ENCODE measurements around the gene EDEM3. TPM values are rescaled to one million over a fixed set of nuclear protein-coding genes. Genes with fewer than 3 reads are reported as not detected.

Gene EDEM3
- total and polyA plus RNA-seq, 9 donors = 20.3 to 31.4 (median 25.4) TPM

DNA sequence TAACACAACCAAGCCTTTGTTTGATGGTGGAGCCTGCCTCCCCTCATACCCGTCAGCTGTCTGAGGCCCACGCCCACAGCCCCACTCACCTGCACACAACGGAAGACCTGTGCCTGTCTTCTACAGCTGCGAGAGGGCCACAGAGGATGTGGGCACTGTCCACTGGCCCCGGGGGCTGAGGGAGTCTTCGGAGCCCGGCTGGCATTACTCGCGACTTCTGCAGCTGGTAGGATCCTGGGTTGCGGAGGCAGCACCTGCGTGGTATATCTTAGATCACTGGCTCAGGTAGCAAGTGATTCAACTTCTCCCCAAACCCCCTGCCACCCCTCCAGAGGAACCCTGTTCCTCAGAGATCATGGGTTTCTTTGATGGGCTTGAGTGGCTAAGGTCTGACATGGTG, 109.9 kb downstream of the EDEM3 start:
- H3K9me3 ChIP-seq (replicated peaks; ENCODE audit: control insufficient read depth, low read depth, low read length) = no peaks in the 10 kb centered on the region
- no peak for DNase-seq
- H3K4me3 ChIP-seq (ENCODE audit: low read length) = no peak overlapping the region
- H3K27me3 ChIP-seq (ENCODE audit: control insufficient read depth, insufficient read depth, low read length) = no peaks in the 10 kb centered on the region
- 98% methylated on average over 5 of the region's 11 CpGs for WGBS (ENCODE audit: insufficient coverage)
- peaks cover 13% of the 10 kb centered on the region for H3K4me1 ChIP-seq (ENCODE audit: control insufficient read depth, insufficient read depth, low read length)
- H3K36me3 ChIP-seq (ENCODE audit: control insufficient read depth, insufficient read depth, low read length) = no peaks in the 10 kb centered on the region
- no peak overlapping the region for H3K27ac ChIP-seq (ENCODE audit: low read length)

GRCh38 chr1:184643661-184644060, 111.0 kb downstream of the EDEM3 start:
- Histone ChIP-seq H3K4me3 (ENCODE audit: low read length) (no peak overlapping the region), H3K27ac (ENCODE audit: low read length) (no peak overlapping the region), H3K36me3 (ENCODE audit: control insufficient read depth, insufficient read depth, low read length) (no peaks in the 10 kb centered on the region), H3K4me1 (ENCODE audit: control insufficient read depth, insufficient read depth, low read length) (peaks cover 13% of the 10 kb centered on the region), H3K9me3 (replicated peaks; ENCODE audit: control insufficient read depth, low read depth, low read length) (no peaks in the 10 kb centered on the region), H3K27me3 (ENCODE audit: control insufficient read depth, insufficient read depth, low read length) (no peaks in the 10 kb centered on the region)
- DNase-seq = no peak
- no CpG with 5 or more reads among the region's 1 CpG for WGBS (ENCODE audit: insufficient coverage)

GRCh38 chr1:184641894-184642293, 112.8 kb downstream of the EDEM3 start:
- no peak overlapping the region for H3K4me3 ChIP-seq (ENCODE audit: low read length)
- no peak overlapping the region for H3K27ac ChIP-seq (ENCODE audit: low read length)
- WGBS (ENCODE audit: insufficient coverage) = no CpG with 5 or more reads among the region's 2 CpGs
- H3K4me1 ChIP-seq (ENCODE audit: control insufficient read depth, insufficient read depth, low read length) = peaks cover 9% of the 10 kb centered on the region
- DNase-seq = no peak
- H3K27me3 ChIP-seq (ENCODE audit: control insufficient read depth, insufficient read depth, low read length) = no peaks in the 10 kb centered on the region
- no peaks in the 10 kb centered on the region for H3K36me3 ChIP-seq (ENCODE audit: control insufficient read depth, insufficient read depth, low read length)
- H3K9me3 ChIP-seq (replicated peaks; ENCODE audit: control insufficient read depth, low read depth, low read length) = peaks cover 3% of the 10 kb centered on the region

DNA sequence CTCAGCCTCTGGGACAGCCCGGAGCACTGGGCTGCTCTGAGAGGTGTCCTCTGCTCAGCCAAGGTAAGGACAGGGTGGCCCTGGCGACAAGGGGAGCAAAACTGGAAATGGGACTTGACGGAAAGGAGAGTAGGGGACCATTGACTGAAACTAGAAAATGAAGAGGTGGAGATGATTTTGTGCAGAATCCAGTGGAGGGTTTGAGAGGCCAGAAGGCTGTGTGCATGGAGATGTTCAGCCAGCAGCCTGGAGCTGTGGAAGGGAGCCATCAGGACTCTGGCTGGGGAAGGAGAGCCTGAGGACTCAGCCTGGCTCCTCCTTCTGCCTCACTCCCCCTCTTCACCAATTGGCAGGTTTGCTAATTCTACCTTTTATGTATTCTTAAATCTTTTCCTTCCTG, 114.2 kb downstream of the EDEM3 start:
- H3K9me3 ChIP-seq (replicated peaks; ENCODE audit: control insufficient read depth, low read depth, low read length) = peaks cover 3% of the 10 kb centered on the region
- no peak overlapping the region for H3K4me3 ChIP-seq (ENCODE audit: low read length)
- peak; percentile 63 for DNase-seq
- no peaks in the 10 kb centered on the region for H3K36me3 ChIP-seq (ENCODE audit: control insufficient read depth, insufficient read depth, low read length)
- H3K27ac ChIP-seq (ENCODE audit: low read length) = no peak overlapping the region
- H3K4me1 ChIP-seq (ENCODE audit: control insufficient read depth, insufficient read depth, low read length) = peaks cover 14% of the 10 kb centered on the region
- H3K27me3 ChIP-seq (ENCODE audit: control insufficient read depth, insufficient read depth, low read length) = no peaks in the 10 kb centered on the region
- WGBS (ENCODE audit: insufficient coverage) = 50% methylated on average over 3 of the region's 3 CpGs

Other genes with a start within 250 kb of the EDEM3 start
- gene NIBAN1, start 219.7 kb upstream of the EDEM3 start, total RNA-seq = 50.5 TPM
- 10 to 100 TPM; 34.0 to 66.6 (median 49.9) TPM for gene NIBAN1, start 219.7 kb upstream of the EDEM3 start, polyA plus RNA-seq (ENCODE audit: insufficient read depth in 1 of 8, insufficient read length in 8 of 8, low replicate concordance in 1 of 8)

All from muscle of leg (tissue), 11 donors.